ENCODE results near the gene KIF12. TPM values are rescaled to one million over a fixed set of nuclear protein-coding genes. Genes with fewer than 3 reads are reported as not detected.

The KIF12 gene
- total and polyA plus RNA-seq, 2 of the 8 experiments (the other 6 are each of a cell fraction or from before 2014, with no cell fraction given) = 2.9 to 3.9 TPM

- CTCF ChIA-PET (ENCODE audit: partially characterized antibody) = interaction anchor here (1.4 to 5.8 kb wide), 4 partner anchors 10 to 180 kb away, joined by 4 to 144 read pairs (median 11); partner anchors contain the start of gene AMBP
Measured at GRCh38 chr9:114092336-114092735, 6.8 kb downstream of the KIF12 start.

More at GRCh38 chr9:114092336-114092735, 6.8 kb downstream of the KIF12 start:
- no peak overlapping the region for H3K4me2 ChIP-seq (ENCODE audit: insufficient read depth in 1 of 2, low read depth in 2 of 2, low read length in 2 of 2)
- no peaks in the 10 kb centered on the region for H3K79me2 ChIP-seq (ENCODE audit: control insufficient read depth in 1 of 2, insufficient read depth in 2 of 2, low read length in 2 of 2)
- no peak for FAIRE-seq
- no peaks in the 10 kb centered on the region for H3K9me3 ChIP-seq (ENCODE audit: insufficient read depth in 2 of 2, low read depth in 1 of 2, low read length in 1 of 2)
- WGBS, 2 experiments (ENCODE audit: extremely low coverage in 1 of 2, insufficient coverage in 1 of 2, insufficient read length in 1 of 2, insufficient replicate concordance in 2 of 2, low coverage in 1 of 2, low lambda C conversion rate in 2 of 2, missing lambda C conversion rate in 1 of 2) = 94% methylated on average over 4 of the region's 4 CpGs; no CpG with 5 or more reads in 1 of the 2 experiments
- no peak overlapping the region for H3K9ac ChIP-seq (replicated peaks in 1 of 4; ENCODE audit: extremely low read depth in 1 of 4, low read depth in 3 of 4, low read length in 3 of 4)
- H4K91ac ChIP-seq (replicated peaks; ENCODE audit: insufficient read length, low read length) = no peak overlapping the region
- H2AK5ac ChIP-seq (ENCODE audit: low read depth, low read length) = no peak overlapping the region
- H2BK120ac ChIP-seq (replicated peaks; ENCODE audit: low read depth, low read length) = no peak overlapping the region
- POLR2A ChIA-PET (ENCODE audit: partially characterized antibody) = no interaction called here
- H3K56ac ChIP-seq (replicated peaks; ENCODE audit: insufficient read length, low read depth, low read length) = no peak overlapping the region
- H3K23me2 ChIP-seq (ENCODE audit: low read depth, low read length) = no peaks in the 10 kb centered on the region
- TF ChIP-seq CBX5 (IDR thresholded peaks at IDR 0.05; ENCODE audit: low read depth, low read length) = no peak
- TF ChIP-seq SP1 (IDR thresholded peaks at IDR 0.05; ENCODE audit: low read depth, low read length) = no peak
- no peak overlapping the region for H3K4me3 ChIP-seq (ENCODE audit: extremely low read depth in 1 of 4, insufficient read depth in 2 of 4, low read depth in 3 of 4, low read length in 4 of 4)
- H3K23ac ChIP-seq (ENCODE audit: insufficient read length) = no peak overlapping the region
- H2BK12ac ChIP-seq (ENCODE audit: low read depth, low read length) = no peak overlapping the region
- no peaks in the 10 kb centered on the region for H3K79me1 ChIP-seq (ENCODE audit: low read depth, low read length)
- no peak for DNase-seq (ENCODE audit: low read depth in 1 of 2, low spot score in 2 of 2)
- no peaks in the 10 kb centered on the region; a peak in 2 of 7 replicates for H3K4me1 ChIP-seq (replicated peaks in 1 of 4; ENCODE audit: control insufficient read depth in 3 of 4, insufficient read depth in 4 of 4, low read length in 3 of 4)
- no peak overlapping the region for H2BK5ac ChIP-seq (ENCODE audit: low read depth, low read length)
- H3K27me3 ChIP-seq (replicated peaks in 1 of 4; ENCODE audit: control insufficient read depth in 3 of 4, extremely low read depth in 1 of 4, insufficient read depth in 3 of 4, low read length in 3 of 4) = peaks cover 0 to 5% (median under 1%) of the 10 kb centered on the region in 4 experiments; a peak in 2 of 7 replicates
- no peak overlapping the region for H2AFZ ChIP-seq (ENCODE audit: low read length)
- H4K8ac ChIP-seq (ENCODE audit: extremely low read depth, insufficient read depth, low read length) = no peak overlapping the region
- H4K5ac ChIP-seq (ENCODE audit: insufficient read length, low read depth, low read length) = no peak overlapping the region
- H2BK20ac ChIP-seq (ENCODE audit: low read length) = no peak overlapping the region
- no peak overlapping the region for H3K4ac ChIP-seq (replicated peaks; ENCODE audit: insufficient read length, low read depth, low read length)
- H3K14ac ChIP-seq (ENCODE audit: insufficient read length) = no peak overlapping the region
- no peak overlapping the region for H2BK15ac ChIP-seq (ENCODE audit: low read length)
- no peaks in the 10 kb centered on the region for H3K36me3 ChIP-seq (ENCODE audit: control insufficient read depth in 2 of 4, insufficient read depth in 4 of 4, low read length in 3 of 4)
- no peak overlapping the region for H3K27ac ChIP-seq (ENCODE audit: low read depth, low read length)
- no peak overlapping the region for H3K18ac ChIP-seq (ENCODE audit: extremely low read depth, low read length)
- H4K20me1 ChIP-seq (replicated peaks in 1 of 2; ENCODE audit: control insufficient read depth in 1 of 2, insufficient read depth in 2 of 2, low read length in 2 of 2) = no peaks in the 10 kb centered on the region

Data from H1 (cell line).